NCI-H526 (cell line): ENCODE data around the gene MRTFB.
"Not testable (repeated sequence)": the region's sequence is repeated elsewhere in the genome, so short reads cannot be mapped to it uniquely, and the experiment has no call there.

Experiments
- DNase-seq, 2 experiments: peaks; one replicate each; lab custom pipeline; 2025; lab: John Stamatoyannopoulos, UW

MRTFB gene

GRCh38 chr16:14104066-14104465 lies 32.9 kb downstream of the MRTFB start:
- DNase-seq: no peak

- no peak for DNase-seq
Measured at GRCh38 chr16:14105760-14106375, 34.7 kb downstream of the MRTFB start.

DNA sequence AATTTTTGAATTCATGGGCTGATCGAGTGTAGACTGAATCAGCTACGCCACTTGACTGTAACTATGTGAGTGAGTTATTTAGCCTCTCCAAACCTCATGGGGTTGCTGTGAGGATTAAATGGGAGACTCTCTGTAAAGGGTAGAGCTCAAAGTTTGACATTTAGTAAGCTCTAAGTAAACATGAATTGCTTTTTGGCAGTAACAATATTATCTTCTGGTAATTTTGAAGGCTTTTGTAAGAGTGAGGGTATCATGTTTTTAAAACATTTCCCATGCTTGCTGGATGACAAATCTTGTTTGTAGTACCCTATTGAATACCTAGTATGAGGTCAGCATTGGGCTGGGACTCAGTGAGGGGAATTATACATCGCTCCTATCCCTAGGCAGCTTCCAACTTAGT lies 35.3 kb downstream of the MRTFB start:
- DNase-seq: no peak

DNA sequence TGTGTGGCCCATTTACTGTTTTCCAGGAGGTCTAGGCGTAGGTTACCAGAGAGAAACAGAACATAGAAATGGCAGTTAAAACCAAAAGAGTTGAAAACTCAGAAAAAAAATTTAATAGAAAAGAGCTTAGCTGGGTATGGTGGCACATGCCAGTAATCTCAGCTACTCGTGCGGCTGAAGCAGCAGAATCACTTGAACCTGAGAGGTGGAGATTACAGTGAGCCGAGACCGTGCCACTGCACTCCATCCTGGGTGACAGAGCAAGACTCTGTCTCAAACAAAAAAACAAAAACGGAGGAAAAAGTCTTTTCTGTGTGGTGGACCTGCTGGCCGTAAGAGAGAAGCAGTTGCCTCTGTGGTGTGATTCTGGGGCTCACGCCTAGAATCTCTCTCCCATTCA lies 35.8 kb downstream of the MRTFB start:
- no peak for DNase-seq

DNA sequence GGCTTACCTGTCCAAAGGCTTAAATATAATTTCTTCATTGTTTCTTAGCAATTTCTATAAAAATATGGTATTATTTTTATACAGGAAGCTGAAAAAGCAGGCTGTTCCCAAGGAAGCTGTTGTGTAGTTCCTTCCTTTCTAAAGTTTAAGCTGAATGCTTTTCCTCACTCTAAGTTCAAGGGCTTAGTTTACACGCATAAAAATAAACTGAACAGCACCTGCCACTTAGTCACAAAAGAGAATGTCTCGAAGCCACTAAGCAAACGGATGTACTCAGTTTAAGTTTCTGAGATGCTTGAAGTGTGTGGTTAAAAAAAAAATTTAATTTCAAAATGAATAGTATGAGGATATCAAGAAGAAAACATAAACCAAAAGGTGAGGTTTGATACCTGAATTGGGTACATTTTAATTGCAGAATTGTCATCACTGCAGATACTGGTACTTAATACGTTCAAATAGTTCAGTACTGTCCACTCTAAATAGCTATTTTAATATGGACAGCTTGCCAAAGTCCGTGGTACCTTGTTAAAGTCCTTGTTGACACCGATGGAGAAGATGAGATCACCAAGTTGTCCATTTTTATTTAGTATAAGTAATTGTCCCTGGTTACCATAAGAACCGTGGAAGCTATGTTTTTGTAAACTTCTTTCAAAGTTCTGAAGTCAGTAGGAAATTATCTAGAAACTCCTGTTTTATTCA lies 38.1 kb downstream of the MRTFB start:
- DNase-seq: no peak

- no peak for DNase-seq
Measured at GRCh38 chr16:14109782-14110727, 38.9 kb downstream of the MRTFB start.

GRCh38 chr16:14110728-14111251 lies 39.7 kb downstream of the MRTFB start:
- DNase-seq: no peak

- DNase-seq: no peak
Measured at GRCh38 chr16:14111713-14112538, 40.8 kb downstream of the MRTFB start.

DNA sequence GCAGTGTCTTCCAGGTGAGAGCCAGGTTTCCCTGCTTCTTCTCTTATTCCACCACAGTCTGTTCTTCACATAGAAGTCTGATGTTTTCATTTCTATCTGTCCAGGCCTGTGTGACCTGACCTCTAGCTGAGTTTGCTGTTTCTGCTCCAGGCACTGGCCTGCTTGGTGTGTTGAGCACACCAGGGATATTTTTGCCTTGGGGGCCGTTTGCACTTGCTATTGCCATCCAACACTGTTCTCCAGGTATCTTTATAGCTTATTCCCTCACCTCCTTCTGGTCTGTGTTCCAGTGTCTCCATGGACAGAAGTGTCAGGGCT lies 41.4 kb downstream of the MRTFB start:
- no peak for DNase-seq

DNA sequence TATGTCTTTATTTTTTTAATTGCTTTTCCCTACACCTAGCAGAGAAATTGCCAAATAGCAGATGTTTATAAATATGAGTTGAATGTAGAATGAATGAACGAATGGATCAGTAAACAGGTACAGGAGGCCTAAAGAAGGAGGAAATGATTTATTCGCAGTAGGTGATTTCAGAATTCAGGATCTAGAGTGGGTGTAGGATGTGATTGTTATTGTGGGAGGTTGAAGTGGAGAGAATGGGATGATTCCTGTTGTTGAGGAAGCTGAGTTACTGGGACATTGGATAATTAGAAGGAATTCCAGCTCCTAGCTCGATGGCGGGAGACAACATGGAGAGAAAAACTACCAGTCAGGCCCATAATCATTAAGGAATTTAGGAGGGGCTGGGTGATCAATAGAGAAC lies 42.2 kb downstream of the MRTFB start:
- no peak for DNase-seq

DNA sequence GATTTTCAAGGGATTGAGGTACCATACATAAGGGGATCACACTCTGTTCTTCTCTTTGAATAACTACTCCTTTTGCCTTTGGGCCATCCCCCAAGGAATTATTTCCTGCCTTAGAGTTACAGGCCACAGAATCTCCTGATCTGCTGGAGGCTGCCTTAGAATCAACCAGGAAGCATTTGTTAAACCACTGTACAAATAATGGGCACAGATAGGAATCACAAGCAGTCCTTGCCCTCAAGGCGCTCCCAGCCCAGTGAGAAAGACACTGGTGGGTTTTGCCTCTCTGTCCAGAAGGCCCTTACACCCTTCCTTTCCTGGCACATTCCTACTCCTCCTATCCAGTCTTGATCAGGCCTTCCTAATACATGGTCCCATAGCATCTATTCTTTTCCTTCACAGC lies 45.9 kb downstream of the MRTFB start:
- DNase-seq: no peak

DNA sequence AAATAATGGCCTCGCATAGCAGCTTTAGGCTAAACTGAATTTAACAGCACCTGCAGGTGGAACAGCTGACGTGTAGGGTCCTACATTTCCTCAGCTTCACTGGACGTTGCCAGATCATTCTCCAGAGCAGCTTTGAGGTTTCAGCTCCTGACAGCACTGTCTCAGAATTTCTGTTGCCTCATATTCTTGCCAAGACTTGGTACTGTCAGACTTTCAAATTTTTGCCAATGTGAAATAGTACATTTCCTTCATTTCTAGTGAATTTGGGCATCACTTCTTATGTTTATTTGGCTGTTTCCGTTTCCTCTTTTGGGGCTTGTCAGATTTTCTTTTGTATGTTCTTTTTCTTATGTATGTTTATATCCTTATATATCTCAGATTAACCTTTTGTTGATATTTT lies 48.7 kb downstream of the MRTFB start:
- DNase-seq: no peak

GRCh38 chr16:14120335-14120734 lies 49.2 kb downstream of the MRTFB start:
- no peak for DNase-seq

- no peak for DNase-seq
Measured at GRCh38 chr16:14121142-14121541, 50.0 kb downstream of the MRTFB start.

GRCh38 chr16:14121872-14122271 lies 50.8 kb downstream of the MRTFB start:
- DNase-seq: no peak

DNA sequence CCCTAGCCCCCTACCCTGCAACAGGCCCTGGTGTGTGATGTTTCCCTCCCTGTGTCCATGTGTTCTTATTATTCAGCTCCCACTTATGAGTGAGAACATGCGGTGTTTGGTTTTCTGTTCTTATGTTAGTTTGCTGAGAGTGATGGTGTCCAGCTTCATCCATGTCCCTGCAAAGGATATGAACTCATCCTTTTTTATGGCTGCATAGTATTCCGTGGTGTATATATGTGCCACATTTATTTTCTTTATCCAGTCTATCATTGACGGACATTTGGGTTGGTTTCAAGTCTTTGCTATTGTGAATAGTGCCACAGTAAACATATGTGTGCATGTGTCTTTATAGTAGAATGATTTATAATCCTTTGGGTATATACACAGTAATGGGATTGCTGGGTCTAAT lies 51.3 kb downstream of the MRTFB start:
- DNase-seq: not testable (repeated sequence)

DNA sequence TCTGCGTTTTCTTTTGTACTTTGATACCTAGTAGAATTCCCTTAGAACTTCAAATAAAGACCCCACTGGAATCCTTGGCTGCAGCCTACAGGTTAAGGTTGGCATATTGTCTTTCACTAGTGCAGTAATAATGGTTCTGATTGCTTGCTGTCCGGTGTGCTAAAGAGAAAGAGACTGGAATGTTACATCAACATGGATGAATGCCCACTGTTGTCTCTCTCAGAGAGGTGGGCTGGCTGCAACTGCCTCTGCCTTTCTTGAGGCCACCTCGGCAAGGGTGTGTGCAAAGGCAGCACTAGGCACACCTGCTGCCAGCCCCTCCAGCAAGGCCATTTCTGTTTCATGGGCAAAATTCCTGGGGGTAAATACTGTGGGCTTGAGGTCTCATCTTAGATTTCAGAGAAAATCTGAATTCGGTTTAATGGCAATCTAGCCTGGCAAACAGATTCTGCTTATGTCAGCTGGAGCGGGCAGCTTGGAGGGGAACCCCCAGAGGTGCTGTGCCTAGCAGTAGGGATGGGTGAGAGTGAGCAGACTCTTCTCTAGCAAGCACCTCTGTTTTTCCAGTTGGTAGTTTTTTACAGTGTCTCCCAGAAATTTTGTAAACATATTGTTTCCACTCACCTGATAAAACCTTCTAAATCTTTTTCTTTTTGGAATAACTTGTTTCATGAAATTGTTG lies 54.0 kb downstream of the MRTFB start:
- no peak for DNase-seq

DNA sequence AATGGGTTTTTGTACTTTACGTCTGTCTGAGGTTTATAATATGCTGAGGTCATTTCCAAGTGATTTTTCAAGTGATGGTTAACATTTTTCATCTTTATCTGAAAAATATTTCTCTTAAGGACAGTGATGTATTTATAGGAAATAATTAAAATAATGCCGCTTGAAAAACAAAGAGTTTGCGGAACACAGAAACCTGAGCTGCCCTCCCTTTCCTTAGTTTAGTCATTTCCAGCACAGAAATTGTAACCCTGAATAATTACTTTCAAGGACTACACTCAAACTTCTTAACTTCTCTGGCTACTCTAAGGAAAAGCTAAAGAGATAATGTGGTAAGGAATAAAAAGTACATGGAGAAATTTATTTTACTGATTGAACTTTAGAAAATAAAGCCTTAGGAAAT lies 54.6 kb downstream of the MRTFB start:
- no peak for DNase-seq

DNA sequence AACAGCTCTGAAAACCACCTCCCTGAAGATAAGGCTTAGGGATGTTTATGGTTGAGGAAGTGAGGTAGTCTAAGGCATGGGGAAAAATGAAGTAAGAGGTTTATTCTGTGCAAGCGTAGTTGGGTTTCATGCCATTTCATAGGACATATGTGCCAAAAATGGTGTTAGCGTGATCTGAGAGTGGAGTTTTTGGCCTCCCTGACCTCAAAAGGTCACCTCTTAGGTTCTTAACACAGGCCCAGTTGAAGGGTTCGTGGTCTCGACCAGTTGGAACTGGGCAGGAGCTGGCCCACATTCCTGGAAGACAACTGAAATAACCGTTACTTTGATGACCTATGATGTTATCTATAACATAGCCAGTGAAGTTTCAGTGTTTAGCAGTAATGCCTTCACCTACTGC lies 57.0 kb downstream of the MRTFB start:
- DNase-seq: no peak

DNA sequence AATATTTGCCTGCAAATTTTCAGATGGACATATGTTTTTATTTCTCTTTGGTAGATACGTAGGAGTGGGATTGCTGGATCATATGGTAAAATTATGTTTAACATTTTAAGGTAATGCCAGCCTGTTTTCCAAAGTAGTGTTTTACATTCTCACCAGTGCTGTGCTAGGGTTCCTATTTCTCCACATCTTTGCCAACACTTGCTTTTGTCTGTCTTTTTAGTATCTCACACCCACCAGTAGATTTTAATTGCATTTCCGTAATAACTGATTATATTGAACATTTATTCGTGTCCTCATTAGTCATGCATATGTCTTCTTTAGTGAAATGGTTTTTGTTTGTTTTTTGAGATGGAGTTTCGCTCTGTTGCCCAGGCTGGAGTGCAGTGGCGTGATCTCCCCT lies 58.4 kb downstream of the MRTFB start:
- DNase-seq: no peak
